GM18519 (cell line): Measurements from ENCODE around the gene LIF.
"Not testable (repeated sequence)": the region's sequence is repeated elsewhere in the genome, so short reads cannot be mapped to it uniquely, and the experiment has no call there.

Source experiments
- ATAC-seq: cut with Tn5 transposase; IDR thresholded peaks from one replicate; pipeline ENCODE4 v1.9.1; 2021; ENCODE audit warnings: mild to moderate bottlenecking, moderate library complexity; ENCODE audit not compliant: unreplicated experiment, low FRiP score

LIF gene

GRCh38 chr22:30212363-30212995 is 34.1 kb downstream of the LIF start:
- ATAC-seq, result no peak

GRCh38 chr22:30211124-30211820 is 35.3 kb downstream of the LIF start:
- no peak for ATAC-seq

GRCh38 chr22:30210235-30210909 is 36.2 kb downstream of the LIF start:
- no peak for ATAC-seq

GRCh38 chr22:30209642-30210041 is 36.9 kb downstream of the LIF start:
- ATAC-seq, result no peak

GRCh38 chr22:30208631-30209603 is 37.6 kb downstream of the LIF start:
- no peak for ATAC-seq

GRCh38 chr22:30206944-30207343 is 39.6 kb downstream of the LIF start:
- no peak for ATAC-seq

GRCh38 chr22:30205281-30206115 is 41.1 kb downstream of the LIF start:
- no peak for ATAC-seq

- no peak for ATAC-seq
Measured at GRCh38 chr22:30204742-30205111, 41.8 kb downstream of the LIF start.

- no peak for ATAC-seq
Measured at GRCh38 chr22:30204015-30204741, 42.4 kb downstream of the LIF start.

- ATAC-seq, result no peak
Measured at GRCh38 chr22:30202531-30203006, 44.0 kb downstream of the LIF start.

GRCh38 chr22:30201945-30202344 is 44.6 kb downstream of the LIF start:
- ATAC-seq, result no peak

- not testable (repeated sequence) for ATAC-seq
Measured at GRCh38 chr22:30200905-30201304, 45.7 kb downstream of the LIF start.

GRCh38 chr22:30198921-30199320 is 47.6 kb downstream of the LIF start:
- ATAC-seq, result no peak

- ATAC-seq, result no peak
Measured at GRCh38 chr22:30198152-30198825, 48.3 kb downstream of the LIF start.

GRCh38 chr22:30197389-30197788 is 49.2 kb downstream of the LIF start:
- no peak for ATAC-seq

GRCh38 chr22:30196880-30197336 is 49.7 kb downstream of the LIF start:
- no peak for ATAC-seq

GRCh38 chr22:30196141-30196879 is 50.2 kb downstream of the LIF start:
- ATAC-seq, result no peak
